Measurements from ENCODE around the gene BTRC.

- no peak for TF ChIP-seq POLR2A (IDR thresholded peaks at IDR 0.05)
- TF ChIP-seq, protein P1, sequence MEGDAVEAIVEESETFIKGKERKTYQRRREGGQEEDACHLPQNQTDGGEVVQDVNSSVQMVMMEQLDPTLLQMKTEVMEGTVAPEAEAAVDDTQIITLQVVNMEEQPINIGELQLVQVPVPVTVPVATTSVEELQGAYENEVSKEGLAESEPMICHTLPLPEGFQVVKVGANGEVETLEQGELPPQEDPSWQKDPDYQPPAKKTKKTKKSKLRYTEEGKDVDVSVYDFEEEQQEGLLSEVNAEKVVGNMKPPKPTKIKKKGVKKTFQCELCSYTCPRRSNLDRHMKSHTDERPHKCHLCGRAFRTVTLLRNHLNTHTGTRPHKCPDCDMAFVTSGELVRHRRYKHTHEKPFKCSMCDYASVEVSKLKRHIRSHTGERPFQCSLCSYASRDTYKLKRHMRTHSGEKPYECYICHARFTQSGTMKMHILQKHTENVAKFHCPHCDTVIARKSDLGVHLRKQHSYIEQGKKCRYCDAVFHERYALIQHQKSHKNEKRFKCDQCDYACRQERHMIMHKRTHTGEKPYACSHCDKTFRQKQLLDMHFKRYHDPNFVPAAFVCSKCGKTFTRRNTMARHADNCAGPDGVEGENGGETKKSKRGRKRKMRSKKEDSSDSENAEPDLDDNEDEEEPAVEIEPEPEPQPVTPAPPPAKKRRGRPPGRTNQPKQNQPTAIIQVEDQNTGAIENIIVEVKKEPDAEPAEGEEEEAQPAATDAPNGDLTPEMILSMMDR (IDR thresholded peaks at IDR 0.05) = no peak
Observed at GRCh38 chr10:101441541-101442455, 87.8 kb downstream of the BTRC start.

Data from lower leg skin (tissue), 3 donors.